NOMO-1 treated with DMSO at 0.1 percent for 48 hours (cell line): ENCODE measurements around the gene FADS2.
A peak's percentile ranks its signal among the peaks of the same experiment; 100 is the strongest.

Experiments
- DNase-seq: peaks from one replicate; lab custom pipeline; 2025; ENCODE audit not compliant: unreplicated experiment; lab: John Stamatoyannopoulos, UW

The FADS2 gene

DNA sequence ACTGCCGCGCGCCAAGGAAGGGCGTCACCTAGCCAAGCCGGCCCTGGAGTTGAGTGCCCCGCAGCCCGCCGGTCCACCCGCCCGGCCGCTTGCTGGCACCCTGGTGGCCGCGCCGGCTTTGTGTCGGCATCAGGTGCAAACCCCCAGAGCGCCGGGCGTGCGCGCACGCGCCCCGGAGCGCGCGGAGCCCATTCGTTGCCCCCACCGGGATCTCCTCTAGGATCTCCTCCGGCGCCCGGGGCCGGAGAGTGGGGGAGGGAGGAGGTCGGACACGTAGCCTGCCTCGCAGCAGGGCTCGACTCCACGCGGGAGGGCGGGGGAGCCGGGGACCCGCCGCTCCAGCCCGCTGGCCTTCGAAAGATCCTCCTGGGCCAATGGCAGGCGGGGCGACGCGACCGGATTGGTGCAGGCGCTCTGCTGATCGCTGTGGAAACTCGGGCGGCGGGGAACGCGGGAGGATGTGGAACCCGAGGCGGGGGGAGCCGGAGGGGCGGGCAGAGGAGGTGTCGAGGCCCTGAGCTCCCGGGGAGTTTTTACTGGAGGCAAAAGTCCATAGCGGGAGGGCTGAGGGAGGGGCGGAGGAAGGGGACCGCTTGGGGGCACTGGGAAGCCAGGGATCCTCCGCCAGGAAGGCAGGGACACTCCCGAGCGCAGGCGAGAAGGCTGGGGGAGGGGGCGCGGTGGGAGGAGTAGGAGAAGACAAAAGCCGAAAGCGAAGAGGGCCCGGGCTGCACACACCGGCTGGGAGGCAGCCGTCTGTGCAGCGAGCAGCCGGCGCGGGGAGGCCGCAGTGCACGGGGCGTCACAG lies at the start of gene FADS2:
FADS2 (plus strand) TSS at position 730 of the 808 bp plus-strand sequence. CDS start 91 bp downstream, outside the sequence.
- DNase-seq, result peak; percentile 90

DNA sequence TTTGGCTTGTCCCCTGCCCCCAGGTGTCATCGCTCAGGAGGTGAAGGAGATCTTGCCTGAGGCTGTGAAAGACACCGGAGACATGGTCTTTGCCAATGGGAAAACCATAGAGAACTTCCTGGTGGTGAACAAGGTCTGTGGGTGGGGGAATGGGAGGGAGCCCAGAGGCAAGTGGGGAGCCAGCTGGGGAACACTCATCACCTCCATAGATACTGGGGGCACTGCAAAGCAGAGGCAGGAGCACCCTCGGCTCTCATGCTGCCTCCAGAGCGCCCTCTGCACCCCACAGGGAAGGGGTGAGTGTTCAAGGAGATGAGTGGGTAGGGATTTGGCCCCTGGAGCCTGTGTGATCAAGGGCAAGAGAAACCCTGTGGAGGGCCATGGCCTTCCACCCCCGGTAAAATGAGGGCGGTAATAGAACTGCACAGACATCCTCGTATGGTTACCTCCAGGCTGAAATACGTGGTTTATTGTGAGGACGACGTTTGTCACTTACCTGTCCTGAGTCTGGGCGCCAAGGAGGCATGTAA lies 49.7 kb upstream of the FADS2 start:
- no peak for DNase-seq

DNA sequence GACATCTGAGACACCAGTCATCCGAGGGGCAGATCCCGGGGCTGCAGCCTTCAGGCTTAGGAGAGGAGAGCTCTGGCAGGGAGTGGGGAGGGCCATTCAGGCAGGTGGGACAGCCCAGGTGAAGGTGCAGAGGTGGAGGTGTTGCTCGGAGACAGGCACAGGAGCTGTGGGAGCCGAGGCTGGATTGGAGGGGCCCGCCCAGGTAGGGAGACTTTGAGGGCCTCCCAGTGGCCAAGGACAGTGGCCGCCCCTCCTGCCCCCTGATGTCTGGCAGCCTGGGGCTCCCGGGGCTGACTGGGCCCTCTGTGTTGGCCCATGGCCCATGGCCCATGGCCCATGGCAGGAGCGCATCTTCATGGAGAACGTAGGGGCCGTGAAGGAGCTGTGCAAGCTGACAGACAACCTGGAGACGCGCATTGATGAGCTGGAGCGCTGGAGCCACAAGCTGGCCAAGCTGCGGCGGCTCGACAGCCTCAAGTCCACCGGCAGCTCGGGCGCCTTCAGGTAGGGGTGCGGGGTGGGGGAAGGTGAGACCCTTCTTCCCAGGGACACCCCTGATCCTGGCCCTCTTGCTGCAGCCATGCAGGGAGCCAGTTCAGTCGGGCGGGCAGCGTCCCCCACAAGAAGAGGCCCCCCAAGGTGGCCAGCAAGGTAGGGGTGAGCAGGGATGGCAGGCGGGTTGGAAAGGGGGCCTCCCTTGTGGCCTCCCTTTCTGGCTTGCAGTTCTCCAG lies 49.0 kb upstream of the FADS2 start:
- no peak for DNase-seq

DNA sequence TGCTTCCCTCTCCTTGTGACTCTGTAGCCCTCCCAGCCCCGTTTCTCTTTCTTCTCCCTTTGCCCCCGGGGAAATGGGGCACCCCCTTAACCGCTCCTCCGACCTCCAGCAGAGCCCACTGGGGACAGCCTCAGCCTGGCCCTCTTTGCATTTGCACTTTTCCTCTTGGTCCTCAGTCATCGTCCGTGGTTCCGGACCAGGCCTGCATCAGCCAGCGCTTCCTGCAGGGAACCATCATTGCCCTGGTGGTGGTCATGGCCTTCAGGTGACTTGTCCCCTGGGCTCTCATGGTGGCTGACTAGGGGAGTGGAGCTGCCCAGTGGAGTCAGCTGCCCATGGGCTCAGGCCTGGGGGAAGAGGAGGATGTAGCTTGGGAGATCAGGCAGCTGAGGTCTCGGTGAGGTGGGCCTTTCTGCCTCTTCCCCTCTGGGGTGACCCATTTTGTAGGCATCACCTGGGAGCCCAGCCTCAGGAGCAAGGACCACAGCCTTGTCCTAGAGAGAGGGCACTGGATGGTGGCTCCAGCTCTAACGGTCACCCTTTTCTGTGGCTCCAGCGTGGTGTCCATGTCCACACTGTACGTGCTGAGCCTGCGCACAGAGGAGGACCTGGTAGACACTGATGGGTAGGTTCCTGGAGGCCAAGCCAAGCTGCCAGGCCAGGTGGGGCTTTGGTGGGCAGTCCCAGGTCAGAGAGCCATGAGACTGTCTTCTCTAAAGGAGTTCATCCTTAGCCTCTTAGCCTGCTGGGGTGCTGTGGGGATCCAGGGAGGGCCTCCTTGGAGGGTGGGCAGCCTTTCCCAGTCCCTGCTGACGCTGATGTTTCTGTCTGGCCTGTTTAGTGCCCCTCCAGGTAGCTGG lies 48.2 kb upstream of the FADS2 start:
- no peak for DNase-seq

DNA sequence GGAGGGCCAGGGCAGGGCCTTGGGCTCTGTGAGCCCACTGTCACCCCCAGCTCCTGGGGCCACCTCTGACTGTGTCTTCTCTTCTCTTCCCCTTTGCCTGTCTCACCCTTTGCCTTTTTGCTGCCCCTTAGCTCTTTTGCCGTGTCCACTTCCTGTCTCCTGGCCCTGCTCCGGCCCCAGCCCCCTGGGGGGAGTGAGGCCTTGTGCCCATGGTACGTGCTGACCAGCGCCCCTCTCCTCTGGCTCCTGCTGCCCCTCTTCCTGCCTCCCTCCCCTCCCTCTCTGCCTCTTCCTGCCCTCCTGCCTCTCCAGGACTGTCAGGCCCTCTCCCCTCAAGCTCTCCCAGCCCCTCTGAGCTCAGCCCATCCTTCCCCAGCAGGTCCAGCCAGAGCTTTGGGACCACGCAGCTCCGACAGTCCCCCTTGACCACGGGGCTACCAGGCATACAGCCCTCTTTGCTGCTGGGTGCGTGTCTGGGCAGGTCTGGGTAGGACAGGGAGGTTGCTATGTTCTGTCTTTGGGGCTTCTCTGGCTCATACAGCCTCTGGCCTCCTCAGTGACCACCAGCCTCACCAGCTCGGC lies 47.4 kb upstream of the FADS2 start:
- DNase-seq, result no peak

DNA sequence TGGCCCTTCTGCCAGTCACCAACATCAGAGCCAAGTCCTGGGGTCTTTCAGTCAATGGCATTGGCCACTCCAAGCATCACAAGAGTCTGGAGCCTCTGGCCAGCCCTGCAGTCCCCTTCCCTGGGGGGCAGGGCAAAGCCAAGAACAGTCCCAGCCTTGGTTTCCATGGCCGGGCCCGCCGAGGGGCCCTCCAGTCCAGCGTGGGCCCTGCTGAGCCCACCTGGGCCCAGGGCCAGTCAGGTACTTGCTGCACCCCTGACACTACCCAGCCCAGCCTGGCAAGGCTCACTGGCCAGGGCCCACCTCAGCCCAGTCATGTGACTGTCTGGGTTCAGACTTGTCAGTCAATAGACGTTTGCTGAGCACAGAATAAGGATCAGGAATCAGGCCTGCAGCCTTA lies 46.5 kb upstream of the FADS2 start:
- no peak for DNase-seq

DNA sequence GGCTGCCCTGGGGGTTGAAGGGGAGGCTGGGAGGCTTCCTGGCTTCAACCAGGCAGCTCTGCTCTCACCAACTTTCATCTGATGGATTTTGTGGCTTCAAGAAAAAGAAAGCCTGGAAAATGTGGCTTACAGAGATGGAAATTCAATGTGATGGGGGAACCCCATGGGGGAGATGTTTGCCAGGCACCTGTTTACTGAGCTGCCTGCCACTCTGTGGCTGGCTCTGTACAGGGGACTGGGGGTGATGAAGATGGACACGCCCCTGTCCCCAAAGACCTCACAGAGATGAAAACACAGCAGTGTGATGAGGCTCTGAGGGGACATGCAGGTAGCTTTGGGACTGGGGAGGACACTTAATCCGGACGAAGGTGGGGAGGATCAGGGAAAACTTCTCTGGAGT lies 45.8 kb upstream of the FADS2 start:
- no peak for DNase-seq

DNA sequence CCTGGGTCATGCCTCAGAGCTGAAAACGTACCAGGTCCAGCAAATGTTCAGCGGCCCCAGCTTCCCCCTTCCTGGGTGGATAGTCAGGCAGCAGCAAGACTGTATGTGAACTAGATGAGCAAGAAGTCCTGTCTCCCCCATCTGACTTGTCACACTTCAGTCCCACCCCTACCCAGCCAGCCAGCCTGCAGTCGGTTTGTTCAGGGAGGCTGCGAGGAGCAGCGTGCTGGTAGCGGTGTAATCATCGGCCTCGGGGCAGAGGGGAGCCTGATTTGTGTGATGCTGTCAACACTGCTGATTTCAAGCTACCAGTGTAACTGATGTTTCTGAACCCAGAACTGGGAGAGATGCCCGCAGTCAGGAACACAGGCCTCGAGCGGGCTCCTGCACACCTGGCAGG lies 45.3 kb upstream of the FADS2 start:
- DNase-seq, result no peak

DNA sequence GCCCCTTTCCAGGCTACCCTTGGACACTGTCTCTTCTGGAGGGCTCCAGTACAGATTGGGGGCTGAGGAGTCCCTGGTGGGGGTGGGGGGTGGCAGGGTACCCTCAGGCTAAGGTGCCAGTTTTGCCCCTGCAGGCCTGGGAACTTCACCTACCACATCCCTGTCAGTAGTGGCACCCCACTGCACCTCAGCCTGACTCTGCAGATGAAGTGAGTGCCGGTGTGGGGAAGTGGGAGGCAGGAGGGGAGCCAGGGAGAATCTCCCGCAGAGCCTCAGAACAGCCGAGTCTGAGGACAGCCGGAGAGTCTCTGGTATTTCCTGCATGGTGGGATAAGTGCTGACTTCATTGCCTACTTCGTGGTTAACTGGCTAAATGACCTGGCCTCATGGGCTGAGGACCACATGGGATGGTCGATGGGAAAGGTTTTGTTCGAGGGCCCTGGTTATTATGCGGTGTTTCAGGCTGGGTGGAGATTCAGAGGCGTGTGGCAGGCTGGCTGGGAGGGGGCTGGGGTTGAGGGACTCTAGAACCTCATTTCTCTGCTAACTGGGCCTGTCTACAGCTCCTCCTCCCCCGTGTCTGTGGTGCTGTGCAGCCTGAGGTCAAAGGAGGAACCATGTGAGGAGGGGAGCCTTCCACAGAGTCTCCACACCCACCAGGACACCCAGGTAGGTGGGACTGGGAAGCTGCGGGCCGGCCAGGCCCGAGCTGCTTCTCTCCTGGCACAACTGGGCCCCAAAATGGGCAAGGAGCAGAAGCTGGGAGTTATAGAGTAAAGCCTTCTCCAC lies 44.2 kb upstream of the FADS2 start:
- no peak for DNase-seq

DNA sequence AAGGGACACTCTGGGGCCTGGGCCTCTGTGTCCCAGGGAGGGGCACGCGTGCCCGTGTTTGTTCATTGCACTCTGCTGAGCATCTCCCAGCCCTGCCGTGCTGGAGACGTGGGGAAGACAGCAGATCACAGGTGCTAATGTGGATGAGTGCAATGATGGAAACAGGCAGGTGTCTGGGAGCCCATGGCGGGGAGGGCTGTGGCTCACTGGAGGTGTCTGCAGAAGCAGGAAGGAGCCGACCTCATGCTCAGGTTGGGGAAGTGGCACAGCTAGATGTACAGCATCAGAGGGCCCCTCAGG lies 43.6 kb upstream of the FADS2 start:
- DNase-seq, result no peak

DNA sequence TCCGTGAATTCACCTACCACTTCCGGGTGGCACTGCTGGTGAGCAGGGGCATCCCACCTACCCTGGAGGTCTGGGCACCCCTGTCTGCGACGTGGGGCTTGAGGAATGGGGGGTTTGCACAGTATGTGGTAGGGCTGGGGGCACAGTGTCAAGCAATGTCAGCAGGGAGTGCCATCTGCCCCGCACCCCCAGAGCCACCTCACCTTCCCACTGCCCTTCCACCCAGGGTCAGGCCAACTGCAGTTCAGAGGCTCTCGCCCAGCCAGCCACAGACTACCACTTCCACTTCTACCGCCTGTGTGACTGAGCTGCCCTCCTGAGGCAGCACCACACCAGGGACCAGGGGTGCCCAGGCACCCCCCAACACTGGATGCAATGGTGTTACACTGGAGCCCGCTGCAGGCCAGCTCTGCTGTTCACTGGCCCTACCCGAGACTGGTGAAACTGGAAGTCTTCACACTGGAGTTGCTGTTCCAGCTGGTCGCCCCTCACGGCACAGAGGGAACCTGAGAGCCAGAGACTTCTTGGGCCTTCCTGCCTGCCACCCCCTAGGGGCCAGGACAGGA lies 42.2 kb upstream of the FADS2 start:
- no peak for DNase-seq

DNA sequence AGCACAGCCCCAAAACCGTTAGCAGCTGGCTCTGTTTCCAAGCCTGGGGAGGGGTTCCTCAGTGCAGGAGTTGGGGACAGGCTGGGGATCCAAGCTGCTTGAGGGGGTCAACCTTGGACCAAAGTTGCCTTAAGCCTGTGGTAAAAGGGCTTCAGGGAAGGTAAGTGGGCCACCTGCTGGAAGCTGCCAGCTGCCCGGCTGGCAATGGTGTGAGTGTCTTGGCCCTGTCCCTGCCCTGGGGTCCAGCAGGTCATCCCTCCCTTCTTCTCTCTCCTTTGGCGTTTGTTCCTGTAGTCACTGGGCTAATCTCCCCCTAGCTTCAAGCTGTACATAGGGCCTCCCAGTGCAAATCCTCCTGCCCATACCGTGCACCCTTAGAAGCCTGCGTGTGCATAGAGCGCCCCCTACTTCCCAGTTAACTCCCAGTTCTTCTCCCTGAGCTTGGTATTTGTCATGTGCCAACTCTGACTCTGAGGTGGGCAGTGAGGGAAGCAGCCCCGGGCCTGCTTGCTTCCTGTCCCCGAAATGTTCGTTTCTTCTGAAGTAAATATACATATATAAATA lies 40.1 kb upstream of the FADS2 start:
- peak; percentile 30 for DNase-seq

DNA sequence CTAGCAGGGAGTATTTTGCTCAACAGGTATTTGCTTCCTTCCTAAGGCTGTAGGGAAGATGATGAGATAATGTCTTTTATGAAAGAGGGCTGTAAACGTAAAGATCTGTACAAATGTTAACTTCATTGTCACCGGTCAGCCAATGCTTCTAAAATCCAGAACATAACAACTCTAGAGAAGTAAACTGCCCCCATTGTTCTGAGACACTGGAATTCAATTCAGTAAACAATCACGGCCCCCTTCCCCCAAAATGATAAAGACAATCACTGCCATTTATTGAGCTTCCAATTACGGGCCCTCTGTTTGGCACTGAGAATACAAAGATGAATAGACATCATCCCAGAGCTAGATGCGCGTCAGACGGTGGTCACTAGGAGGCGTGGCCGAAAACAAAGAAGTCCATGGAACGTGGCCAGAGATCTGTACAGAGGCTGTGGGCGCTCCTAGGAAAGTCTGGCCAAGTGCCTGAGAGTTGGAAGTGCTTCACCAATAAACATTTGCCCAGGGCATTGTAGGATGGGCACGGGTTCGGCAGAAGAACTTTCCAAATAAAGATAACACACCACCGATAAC lies 36.3 kb upstream of the FADS2 start:
- peak; percentile 72 for DNase-seq

DNA sequence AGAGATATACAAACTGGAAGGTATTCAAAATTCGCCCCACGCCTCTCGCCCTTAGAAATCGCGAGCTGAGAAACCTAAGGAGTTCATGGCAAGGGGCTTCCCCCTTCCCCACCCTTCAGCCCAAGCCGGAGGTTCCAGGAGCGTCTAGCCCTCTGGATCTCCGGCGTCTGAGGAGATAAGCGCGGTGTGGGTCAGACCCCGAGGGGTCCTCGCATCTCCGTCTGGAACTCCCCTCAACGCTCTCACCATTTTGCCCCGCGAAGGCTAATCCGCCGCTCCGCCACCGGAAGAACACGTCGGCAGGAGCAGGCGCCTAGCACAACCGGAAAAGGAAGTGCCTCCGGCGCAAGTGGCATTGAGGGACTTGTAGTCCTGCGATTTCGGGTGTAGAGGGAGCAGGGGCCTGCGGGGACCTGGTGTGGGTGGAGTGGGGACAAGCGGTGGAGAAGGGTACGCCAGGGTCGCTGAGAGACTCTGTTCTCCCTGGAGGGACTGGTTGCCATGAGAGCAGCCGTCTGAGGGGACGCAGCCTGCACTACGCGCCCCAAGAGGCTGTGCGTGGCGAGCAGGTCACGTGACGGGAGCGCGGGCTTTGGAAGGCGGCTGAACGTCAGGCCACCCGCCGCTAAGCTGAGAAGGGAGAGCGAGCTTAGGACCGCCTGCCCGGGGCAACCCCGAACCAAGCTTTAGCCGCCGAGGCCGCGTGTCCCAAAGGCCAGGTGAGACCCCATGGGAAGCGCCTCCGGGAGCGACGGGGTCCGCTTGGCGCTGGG lies 35.6 kb upstream of the FADS2 start, which contains the start of the genes FEN1 and TMEM258:
FEN1 (plus strand) TSS at position 602 of the 773 bp plus-strand sequence. CDS start 2,451 bp downstream, outside the sequence.
TMEM258 (minus strand) TSS at position 290 of the 773 bp plus-strand sequence; CDS start at position 249, 41 bp downstream.
- peak; percentile 90 for DNase-seq

DNA sequence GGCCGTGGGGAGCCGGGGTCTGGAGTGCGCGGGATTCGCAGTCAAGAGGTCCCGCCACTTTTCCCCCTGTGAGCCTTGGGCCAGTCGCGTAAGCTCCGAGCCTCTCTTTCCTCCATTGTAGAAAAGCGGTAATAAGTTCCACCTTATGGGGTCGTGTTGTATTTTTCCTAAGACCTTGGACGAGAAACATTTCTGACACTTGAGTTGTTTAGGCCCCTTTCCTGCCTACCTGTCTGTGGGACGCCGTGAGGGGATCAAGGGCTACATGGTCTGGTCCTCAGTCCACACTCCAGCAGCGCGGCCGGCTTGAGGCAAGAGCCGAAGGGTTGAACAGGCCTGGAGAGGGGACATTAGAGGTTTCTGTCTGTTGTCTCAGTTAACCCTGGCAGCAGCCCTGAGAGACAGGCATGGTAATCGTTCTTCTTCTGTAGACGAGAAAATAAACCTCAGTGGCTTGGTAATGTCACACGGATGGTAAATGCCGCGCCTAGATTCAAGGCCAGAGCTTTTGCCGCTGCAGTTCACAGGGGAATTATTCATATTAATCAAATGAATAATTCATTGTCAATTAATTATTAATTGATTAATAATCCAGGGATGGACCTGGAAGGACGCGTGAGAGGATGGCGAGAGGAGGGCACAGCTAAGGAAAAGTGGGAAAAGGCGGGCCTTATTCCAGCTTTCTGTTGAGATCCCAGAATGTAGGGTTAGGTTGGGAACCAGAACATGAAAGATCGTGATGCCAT lies 34.8 kb upstream of the FADS2 start:
- DNase-seq, result no peak

DNA sequence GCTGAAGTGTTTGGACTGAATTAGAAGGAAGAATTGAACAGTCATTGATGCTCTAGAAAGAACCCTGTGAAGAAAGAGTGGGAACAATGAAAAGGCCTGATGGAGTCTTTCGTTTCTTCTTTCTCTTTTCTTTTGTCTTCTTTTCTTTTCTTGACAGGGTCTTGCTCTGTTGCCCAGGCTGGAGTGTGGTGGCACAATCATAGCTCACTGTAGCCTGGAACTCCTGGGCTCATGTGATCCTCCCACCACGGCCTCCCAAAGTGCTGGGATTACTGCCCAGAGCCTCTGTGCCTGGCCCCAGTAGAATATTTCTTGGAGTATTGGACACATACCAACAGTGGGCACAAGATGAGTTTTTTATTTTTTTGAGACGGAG lies 34.3 kb upstream of the FADS2 start:
- no peak for DNase-seq

DNA sequence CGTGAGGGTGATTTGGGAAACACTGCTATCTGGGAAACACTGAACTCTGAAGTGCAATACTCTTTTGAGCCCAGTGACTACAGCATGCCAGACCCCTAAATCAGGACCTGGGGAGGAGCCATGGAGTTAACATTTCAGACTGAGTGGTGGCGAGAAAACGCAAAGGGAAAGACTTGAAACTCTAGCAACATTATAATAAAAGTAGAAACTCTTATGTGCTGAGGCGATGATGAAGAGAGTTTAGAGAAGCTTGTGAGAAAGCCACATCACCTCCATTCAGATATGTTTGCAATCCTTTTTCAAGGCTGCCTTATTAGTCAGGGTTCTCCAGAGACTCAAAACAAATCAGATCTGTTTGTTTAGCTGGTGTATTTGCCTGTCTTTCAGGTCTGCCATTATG lies 33.5 kb upstream of the FADS2 start:
- DNase-seq, result no peak

DNA sequence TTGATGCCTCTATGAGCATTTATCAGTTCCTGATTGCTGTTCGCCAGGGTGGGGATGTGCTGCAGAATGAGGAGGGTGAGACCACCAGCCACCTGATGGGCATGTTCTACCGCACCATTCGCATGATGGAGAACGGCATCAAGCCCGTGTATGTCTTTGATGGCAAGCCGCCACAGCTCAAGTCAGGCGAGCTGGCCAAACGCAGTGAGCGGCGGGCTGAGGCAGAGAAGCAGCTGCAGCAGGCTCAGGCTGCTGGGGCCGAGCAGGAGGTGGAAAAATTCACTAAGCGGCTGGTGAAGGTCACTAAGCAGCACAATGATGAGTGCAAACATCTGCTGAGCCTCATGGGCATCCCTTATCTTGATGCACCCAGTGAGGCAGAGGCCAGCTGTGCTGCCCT lies 32.6 kb upstream of the FADS2 start:
- no peak for DNase-seq
